GM12878 (cell line): ENCODE data around the gene RAD51B. TPM values are rescaled to one million over a fixed set of nuclear protein-coding genes. Genes with fewer than 3 reads are reported as not detected.

Experiments used
- ATAC-seq: fragments of 200-7000 bp; cut with Tn5 transposase; 3 replicates; pipeline ENCODE4 v1.9.1; 2020; ENCODE audit warnings: mild to moderate bottlenecking, moderate library complexity
- BruUV-seq: library from RNA; stranded (reverse); fragments of 400-500 nt; replicated peaks from 2 replicates; lab custom pipeline; 2021; lab: Mats Ljungman, UMichigan
- CTCF ChIA-PET: fragments of 300-600 bp; sonication (Branson Sonifier 250); formaldehyde crosslinking; extraction: SDS; loops from one replicate; lab custom pipeline; 2021; ENCODE audit warnings: inconsistent platforms; lab: Yijun Ruan, JAX
- POLR2A ChIA-PET: fragments of 350-600 bp; formaldehyde crosslinking; extraction: SDS; loops from one replicate; lab custom pipeline; 2021; ENCODE audit warnings: inconsistent platforms; lab: Charles Lee
- RAD21 ChIA-PET: fragments of 300-600 bp; sonication (Branson Sonifier 250); formaldehyde crosslinking; loops from one replicate; lab custom pipeline; 2023; ENCODE audit warnings: antibody characterized with exemption; ENCODE audit not compliant: unreplicated experiment; lab: Charles Lee
- SMC1A ChIA-PET: fragments of 300-600 bp; sonication (Branson Sonifier 250); formaldehyde crosslinking; loops from one replicate; lab custom pipeline; 2023; ENCODE audit not compliant: unreplicated experiment, uncharacterized antibody; lab: Charles Lee
- DNase-seq: peaks from one replicate; pipeline ENCODE4 v3.0.0-alpha.2; 2011; ENCODE audit warnings: low read depth, low spot score
- FAIRE-seq: peaks from 3 replicates; lab custom pipeline; 2011; peaks lifted over from hg19 to GRCh38; lab: Jason Lieb, UNC
- H2AFZ ChIP-seq: 2 replicates; pipeline ENCODE4 v1.6.0; 2011; ENCODE audit warnings: low read depth, low read length, control low read depth; ENCODE audit not compliant: control insufficient read depth
- H3K27ac ChIP-seq: 2 replicates; pipeline ENCODE4 v1.5.1; 2011; ENCODE audit warnings: control low read depth; ENCODE audit not compliant: control insufficient read depth, insufficient read depth
- H3K27me3 ChIP-seq, 2 experiments: replicated peaks in 1 of 2; 2 replicates each; pipeline versions ENCODE4 v1.6.0 to v1.6.1; 2011; ENCODE audit warnings: low read length in 1 of 2; ENCODE audit not compliant: control insufficient read depth in 2 of 2, insufficient read depth in 2 of 2
- H3K36me3 ChIP-seq, 2 experiments: 2 replicates each; pipeline ENCODE4 v1.5.1; 2011; ENCODE audit warnings: low read length in 1 of 2; ENCODE audit not compliant: control insufficient read depth in 2 of 2, insufficient read depth in 2 of 2
- H3K4me1 ChIP-seq: 2 replicates; pipeline ENCODE4 v1.6.1; 2011; ENCODE audit warnings: mild to moderate bottlenecking, low read length, moderate library complexity, mixed read lengths; ENCODE audit not compliant: control insufficient read depth, insufficient read depth
- H3K4me2 ChIP-seq: 2 replicates; pipeline ENCODE4 v1.6.0; 2011; ENCODE audit warnings: control low read depth; ENCODE audit not compliant: control insufficient read depth, insufficient read depth
- H3K4me3 ChIP-seq: fragments of 200-600 bp; sonication (generic); 2 replicates; pipeline ENCODE4 v1.5.1; 2016
- H3K79me2 ChIP-seq: 2 replicates; pipeline ENCODE4 v1.6.0; 2011; ENCODE audit warnings: low read length; ENCODE audit not compliant: control insufficient read depth, insufficient read depth
- H3K9ac ChIP-seq: 2 replicates; pipeline ENCODE4 v1.8.0; 2011; ENCODE audit warnings: low read length, control low read depth, mixed read lengths; ENCODE audit not compliant: control insufficient read depth, insufficient read depth
- H3K9me3 ChIP-seq: replicated peaks from 3 replicates; pipeline ENCODE4 v1.5.1; 2011; ENCODE audit warnings: mild to moderate bottlenecking, low read length; ENCODE audit not compliant: control insufficient read depth, insufficient read depth
- H4K20me1 ChIP-seq: 2 replicates; pipeline ENCODE4 v1.6.0; 2011; ENCODE audit not compliant: control insufficient read depth, insufficient read depth
- CHD4 ChIP-seq: fragments of 200-600 bp; sonication (generic); IDR thresholded peaks from 2 replicates; pipeline ENCODE4 v1.6.1; 2016; ENCODE audit warnings: mild to moderate bottlenecking
- EED ChIP-seq: sonication (generic); IDR thresholded peaks from 2 replicates; pipeline ENCODE4 v1.6.1; 2016; ENCODE audit warnings: antibody characterized with exemption, low read depth
- ESRRA ChIP-seq: IDR thresholded peaks from 2 replicates; pipeline ENCODE4 v1.6.1; 2012; ENCODE audit warnings: mild to moderate bottlenecking, low read length, improper control_type of control experiment
- JUNB ChIP-seq: IDR thresholded peaks from 2 replicates; pipeline ENCODE4 v1.6.1; 2016; ENCODE audit warnings: antibody characterized with exemption, mild to moderate bottlenecking
- MEF2A ChIP-seq: IDR thresholded peaks from 2 replicates; pipeline ENCODE4 v1.6.1; 2011; ENCODE audit warnings: low read depth, mild to moderate bottlenecking, low read length, moderate library complexity; ENCODE audit not compliant: insufficient read depth
- TCF3 ChIP-seq: IDR thresholded peaks from 2 replicates; pipeline ENCODE4 v1.6.1; 2012; ENCODE audit warnings: low read depth, mild to moderate bottlenecking, low read length, borderline replicate concordance; ENCODE audit not compliant: insufficient read depth
- WGBS: methylation state at CpG from one replicate; pipeline ENCODE4 v1.1.6; 2016; ENCODE audit warnings: low lambda C conversion rate; ENCODE audit not compliant: insufficient replicate concordance, insufficient coverage; ENCODE audit errors: missing lambda C conversion rate; 5-methylcytosine and 5-hydroxymethylcytosine counted together
- in situ Hi-C: fragments of 300-500 bp; cut with MboI; formaldehyde crosslinking; loops from 9 replicates; pipeline ENCODE4 v1.14.3; 2018; ENCODE audit warnings: mixed read lengths
- intact Hi-C: fragments of 100-400 bp; cut with micrococcal nuclease; formaldehyde crosslinking; loops from one replicate; pipeline ENCODE4 v1.14.2; 2022; ENCODE audit not compliant: unreplicated experiment
- polyA plus RNA-seq, 11 experiments: library from polyadenylated mRNA; depleted of rRNA in 4 of 11; unstranded in 6 of 11; stranded (reverse) in 5 of 11; fragments of >200 nt; fragmentation: Nextera tagmentation in 4 of 11; fragmentation: Illumina TruSeq in 1 of 11; extraction: Ambion mirVana in 4 of 11; extraction: Trizol in 1 of 11; gene quantifications; 1 replicate in 1 of 11; 2 replicates in 10 of 11; pipeline versions ENCODE4 v1.2.1 to v1.2.3, GENCODE V29; 2011 to 2016; ENCODE audit warnings: inconsistent platforms in 2 of 11, missing spikeins in 2 of 11, low read depth in 1 of 11
- total RNA-seq, 4 experiments: library from RNA; depleted of rRNA in 3 of 4; stranded (reverse); fragments of >200 nt in 3 of 4; fragmentation: Illumina TruSeq in 1 of 4; extraction: Trizol in 1 of 4; gene quantifications; 2 replicates each; pipeline versions ENCODE4 v1.2.1 to v1.2.3, GENCODE V29; 2013 to 2021

The RAD51B gene
- total and polyA plus RNA-seq, 10 of the 15 experiments (the other 5 are each of a cell fraction or from before 2014, with no cell fraction given), result 9.8 to 26.8 (median 21.3) TPM

GRCh38 chr14:68176687-68177086 is 357.1 kb downstream of the RAD51B start (continued):
- TF ChIP-seq TCF3, result no peak
- no peak for TF ChIP-seq MEF2A

GRCh38 chr14:68177728-68178127 is 358.1 kb downstream of the RAD51B start:
- 67% methylated on average over 3 of the region's 3 CpGs for WGBS
- SMC1A ChIA-PET, result interaction anchor here (0.6 to 1.3 kb wide), 4 partner anchors 15 to 47 kb away, joined by 3 to 4 read pairs (median 3); no protein-coding TSS in a partner anchor
- no TSS peak for BruUV-seq
- intact Hi-C loops, result no loop called here
- H3K27ac ChIP-seq, result no peak overlapping the region
- no peaks in the 10 kb centered on the region for H3K27me3 ChIP-seq
- no peak for DNase-seq
- no peak overlapping the region for H3K4me2 ChIP-seq
- H4K20me1 ChIP-seq, result no peaks in the 10 kb centered on the region
- H2AFZ ChIP-seq, result no peak overlapping the region
- POLR2A ChIA-PET, result interaction anchor here (0.6 kb wide), 1 partner anchor 18 kb away, joined by 3 read pairs; no protein-coding TSS in a partner anchor
- no peaks in the 10 kb centered on the region; the same call in 2 of the 3 replicates for H3K9me3 ChIP-seq
- TF ChIP-seq JUNB (no peak), ESRRA (no peak), CHD4 (no peak), EED (no peak)
- TF ChIP-seq, all 136 proteins: peak for 0
- Histone ChIP-seq H3K4me3 (no peak overlapping the region), H3K36me3 (no peaks in the 10 kb centered on the region), H3K79me2 (no peaks in the 10 kb centered on the region), H3K9ac (no peak overlapping the region), H3K4me1 (peaks cover 14% of the 10 kb centered on the region)
- ChIA-PET RAD21 (interaction anchor here (1.1 kb wide), 1 partner anchor 15 kb away, joined by 3 read pairs; no protein-coding TSS in a partner anchor), CTCF (interaction anchor here (0.6 to 1.1 kb wide), 5 partner anchors 20 to 666 kb away, joined by 3 read pairs; no protein-coding TSS in a partner anchor)
- in situ Hi-C loops, result no loop called here
- ATAC-seq, result no peak
- FAIRE-seq, result no peak
